HAP-1 (cell line): ENCODE data around the gene FIS1.
"Not testable (repeated sequence)": the region's sequence is repeated elsewhere in the genome, so short reads cannot be mapped to it uniquely, and the experiment has no call there.

Source experiments
- DNase-seq, 2 experiments: peaks; one replicate each; pipeline ENCODE4 v3.0.0-alpha.2; 2016 to 2020; ENCODE audit warnings: low spot score in 2 of 2
- H3K27me3 ChIP-seq: fragments of 250-450 bp; sonication (Bioruptor Pico); 2 replicates; pipeline ENCODE4 v1.5.1; 2020; ENCODE audit warnings: low read depth, mild to moderate bottlenecking, moderate library complexity
- H3K36me3 ChIP-seq: fragments of 250-450 bp; sonication (Bioruptor Pico); replicated peaks from 2 replicates; pipeline ENCODE4 v1.5.1; 2020; ENCODE audit warnings: mild to moderate bottlenecking
- H3K4me1 ChIP-seq: fragments of 250-450 bp; sonication (Bioruptor Pico); 2 replicates; pipeline ENCODE4 v1.5.1; 2020; ENCODE audit warnings: mild to moderate bottlenecking
- H3K4me3 ChIP-seq: fragments of 250-450 bp; sonication (Bioruptor Pico); 2 replicates; pipeline ENCODE4 v1.5.1; 2020; ENCODE audit warnings: mild to moderate bottlenecking, moderate library complexity
- H3K9me3 ChIP-seq: fragments of 250-450 bp; sonication (Bioruptor Pico); 2 replicates; pipeline ENCODE4 v1.5.1; 2020; ENCODE audit warnings: mild to moderate bottlenecking, moderate library complexity
- in situ Hi-C: fragments of 300-500 bp; cut with MboI; formaldehyde crosslinking; loops from 3 replicates; pipeline ENCODE4 v1.14.3; 2020; ENCODE audit warnings: low sequenced_read_pairs, inconsistent platforms, mixed read lengths

Gene FIS1

GRCh38 chr7:101277155-101277554 is 32.3 kb upstream of the FIS1 start:
- no peak for DNase-seq
- peaks cover 16% of the 10 kb centered on the region for H3K4me1 ChIP-seq
- H3K9me3 ChIP-seq: no peaks in the 10 kb centered on the region
- H3K4me3 ChIP-seq: no peak overlapping the region
- in situ Hi-C loops: no loop called here
- H3K36me3 ChIP-seq: no peaks in the 10 kb centered on the region
- no peaks in the 10 kb centered on the region for H3K27me3 ChIP-seq

- Histone ChIP-seq H3K27me3 (no peaks in the 10 kb centered on the region), H3K4me1 (peaks cover 34% of the 10 kb centered on the region), H3K4me3 (no peak overlapping the region), H3K36me3 (no peaks in the 10 kb centered on the region), H3K9me3 (no peaks in the 10 kb centered on the region)
- in situ Hi-C loops: no loop called here
- DNase-seq: peak; percentile 87 to 98
Measured at GRCh38 chr7:101273206-101273605, 28.3 kb upstream of the FIS1 start.

- no peaks in the 10 kb centered on the region for H3K36me3 ChIP-seq
- in situ Hi-C loops: no loop called here
- H3K27me3 ChIP-seq: no peaks in the 10 kb centered on the region
- H3K4me3 ChIP-seq: no peak overlapping the region
- DNase-seq: peak in 1 of 2 experiments; percentile 61
- no peaks in the 10 kb centered on the region for H3K9me3 ChIP-seq
- H3K4me1 ChIP-seq: peaks cover 34% of the 10 kb centered on the region
Measured at GRCh38 chr7:101271021-101271420, 26.1 kb upstream of the FIS1 start.

- Histone ChIP-seq H3K27me3 (no peaks in the 10 kb centered on the region), H3K4me1 (peaks cover 34% of the 10 kb centered on the region), H3K9me3 (no peaks in the 10 kb centered on the region), H3K4me3 (no peak overlapping the region), H3K36me3 (no peaks in the 10 kb centered on the region)
- no peak for DNase-seq
- in situ Hi-C loops: no loop called here
Measured at GRCh38 chr7:101269664-101270063, 24.8 kb upstream of the FIS1 start.

GRCh38 chr7:101265622-101266516 is 21.0 kb upstream of the FIS1 start:
- no peaks in the 10 kb centered on the region for H3K36me3 ChIP-seq
- DNase-seq: no peak
- H3K4me3 ChIP-seq: no peak overlapping the region
- peaks cover 5% of the 10 kb centered on the region for H3K4me1 ChIP-seq
- in situ Hi-C loops: no loop called here
- no peaks in the 10 kb centered on the region for H3K27me3 ChIP-seq
- no peaks in the 10 kb centered on the region for H3K9me3 ChIP-seq

GRCh38 chr7:101264102-101264706 is 19.3 kb upstream of the FIS1 start:
- H3K4me1 ChIP-seq, in situ Hi-C loops, DNase-seq, H3K27me3 ChIP-seq, H3K4me3 ChIP-seq, H3K36me3 ChIP-seq, H3K9me3 ChIP-seq: not testable (repeated sequence)

GRCh38 chr7:101258243-101258731 is 13.4 kb upstream of the FIS1 start:
- Histone ChIP-seq H3K4me3 (no peak overlapping the region), H3K9me3 (no peaks in the 10 kb centered on the region), H3K36me3 (no peaks in the 10 kb centered on the region), H3K27me3 (no peaks in the 10 kb centered on the region), H3K4me1 (no peaks in the 10 kb centered on the region)
- in situ Hi-C loops: no loop called here
- no peak for DNase-seq

GRCh38 chr7:101255796-101256195 is 10.9 kb upstream of the FIS1 start:
- no peak overlapping the region for H3K4me3 ChIP-seq
- H3K36me3 ChIP-seq: peaks cover 3% of the 10 kb centered on the region; the same call in 1 of the 2 replicates
- no peaks in the 10 kb centered on the region for H3K9me3 ChIP-seq
- H3K4me1 ChIP-seq: peaks cover 3% of the 10 kb centered on the region
- in situ Hi-C loops: no loop called here
- DNase-seq: no peak
- no peaks in the 10 kb centered on the region for H3K27me3 ChIP-seq

GRCh38 chr7:101253199-101253598 is 8.3 kb upstream of the FIS1 start:
- H3K4me1 ChIP-seq, H3K9me3 ChIP-seq, H3K4me3 ChIP-seq, H3K27me3 ChIP-seq, H3K36me3 ChIP-seq, in situ Hi-C loops, DNase-seq: not testable (repeated sequence)

- H3K27me3 ChIP-seq: no peaks in the 10 kb centered on the region
Measured at GRCh38 chr7:101251871-101252659, 7.2 kb upstream of the FIS1 start.

GRCh38 chr7:101250324-101250723 is 5.4 kb upstream of the FIS1 start:
- in situ Hi-C loops: no loop called here
- no peak for DNase-seq
- H3K4me3 ChIP-seq: no peak overlapping the region; the same call in 1 of the 2 replicates

More at GRCh38 chr7:101251871-101252659, 7.2 kb upstream of the FIS1 start:
- peaks cover 10% of the 10 kb centered on the region; the same call in 1 of the 2 replicates for H3K36me3 ChIP-seq
- H3K4me3 ChIP-seq: peak overlapping the region; percentile 94
- peaks cover 3% of the 10 kb centered on the region for H3K4me1 ChIP-seq
- in situ Hi-C loops: no loop called here
- DNase-seq: peak; percentile 92 to 100
- H3K9me3 ChIP-seq: no peaks in the 10 kb centered on the region

GRCh38 chr7:101248276-101248675 is 3.4 kb upstream of the FIS1 start:
- Histone ChIP-seq H3K27me3 (no peaks in the 10 kb centered on the region), H3K4me3 (no peak overlapping the region), H3K36me3 (peaks cover 18% of the 10 kb centered on the region), H3K4me1 (peaks cover 17% of the 10 kb centered on the region), H3K9me3 (no peaks in the 10 kb centered on the region)
- in situ Hi-C loops: no loop called here
- no peak for DNase-seq

More at GRCh38 chr7:101250324-101250723, 5.4 kb upstream of the FIS1 start:
- Histone ChIP-seq H3K9me3 (no peaks in the 10 kb centered on the region), H3K4me1 (peaks cover 7% of the 10 kb centered on the region), H3K27me3 (no peaks in the 10 kb centered on the region), H3K36me3 (peaks cover 14% of the 10 kb centered on the region)

GRCh38 chr7:101245147-101245668 is 327 bp upstream of the FIS1 start:
- peaks cover 29% of the 10 kb centered on the region for H3K36me3 ChIP-seq
- peaks cover 14% of the 10 kb centered on the region for H3K4me1 ChIP-seq
- H3K9me3 ChIP-seq: no peaks in the 10 kb centered on the region
- no peaks in the 10 kb centered on the region for H3K27me3 ChIP-seq
- in situ Hi-C loops: no loop called here
- no peak for DNase-seq
- H3K4me3 ChIP-seq: peak overlapping the region; percentile 89
